ENCODE results near the gene HAVCR2. TPM values are rescaled to one million over a fixed set of nuclear protein-coding genes. Genes with fewer than 3 reads are reported as not detected.
A peak's percentile ranks its signal among the peaks of the same experiment; 100 is the strongest.

HAVCR2 gene
- total and polyA plus RNA-seq, 10 of the 15 experiments (the other 5 are each of a cell fraction or from before 2014, with no cell fraction given): 5.2 to 7.5 (median 6.9) TPM

DNA sequence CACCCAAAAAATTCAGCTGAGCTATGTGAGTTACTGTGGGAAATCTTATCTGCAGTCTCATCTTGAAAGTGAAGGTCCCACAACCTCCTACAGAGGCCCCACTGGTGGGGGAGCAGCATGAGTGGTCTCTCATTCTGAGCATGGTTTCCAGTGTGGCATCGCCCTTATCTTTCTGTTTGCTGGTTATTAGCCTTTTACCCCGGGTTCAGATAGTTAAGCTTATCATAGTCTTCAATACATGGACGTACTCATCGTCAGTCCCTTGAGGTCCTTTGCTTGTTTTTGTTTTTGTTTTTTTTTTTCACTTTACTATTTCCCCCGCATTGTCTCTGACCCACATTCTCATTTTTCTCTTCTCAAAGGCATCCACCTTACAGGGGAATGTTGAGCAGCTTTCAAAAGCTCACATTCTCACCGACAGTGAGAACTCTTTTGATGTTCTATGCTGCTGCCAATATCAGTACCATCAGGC lies 7.7 kb upstream of the HAVCR2 start (continued):
- TF ChIP-seq RB1 (IDR thresholded peaks at IDR 0.05; ENCODE audit: borderline replicate concordance) (0 out of 2 replicates have a peak, but pooled peaks have one; percentile 23), IRF3 (IDR thresholded peaks at IDR 0.05) (no peak), EP300 (IDR thresholded peaks at IDR 0.05; ENCODE audit: borderline replicate concordance in 1 of 2, control insufficient read depth in 1 of 2, low read depth in 2 of 2, low read length in 2 of 2) (no peak), EZH2 (IDR thresholded peaks at IDR 0.05; ENCODE audit: borderline replicate concordance, control insufficient read depth, low read depth, low read length) (no peak), RELB (IDR thresholded peaks at IDR 0.05; ENCODE audit: low read depth) (peak; percentile 43; the same call in 1 of the 2 replicates), NFYA (IDR thresholded peaks at IDR 0.05; ENCODE audit: borderline replicate concordance, low read depth, low read length) (no peak), NBN (IDR thresholded peaks at IDR 0.05) (peak; percentile 86), ETV6 (conservative IDR thresholded peaks at IDR 0.05 in 1 of 2, IDR thresholded peaks at IDR 0.05 in 1 of 2; ENCODE audit: borderline replicate concordance in 1 of 2, low read depth in 1 of 2) (peak in 1 of 2 experiments; percentile 29; a peak in 1 of 4 replicates), ZNF384 (IDR thresholded peaks at IDR 0.05; ENCODE audit: borderline replicate concordance, low read depth, low read length) (no peak), IKZF1 (conservative IDR thresholded peaks at IDR 0.05) (0 out of 2 replicates have a peak, but pooled peaks have one; percentile 30), EED (IDR thresholded peaks at IDR 0.05; ENCODE audit: low read depth) (peak; percentile 87), ELK1 (IDR thresholded peaks at IDR 0.05; ENCODE audit: low read depth, low read length) (no peak), BACH1 (IDR thresholded peaks at IDR 0.05; ENCODE audit: borderline replicate concordance) (no peak), IRF4 (IDR thresholded peaks at IDR 0.05; ENCODE audit: low read depth, low read length) (peak; percentile 92), RFX5 (IDR thresholded peaks at IDR 0.05; ENCODE audit: low read depth, low read length) (no peak), ZSCAN29 (IDR thresholded peaks at IDR 0.05) (no peak), MXI1 (IDR thresholded peaks at IDR 0.05; ENCODE audit: low read depth, low read length) (no peak), KDM1A (IDR thresholded peaks at IDR 0.05; ENCODE audit: borderline replicate concordance) (no peak), TARDBP (IDR thresholded peaks at IDR 0.05; ENCODE audit: borderline replicate concordance) (no peak), POLR2A (IDR thresholded peaks at IDR 0.05; ENCODE audit: low read depth, low read length) (no peak)
- TF ChIP-seq, protein P1, sequence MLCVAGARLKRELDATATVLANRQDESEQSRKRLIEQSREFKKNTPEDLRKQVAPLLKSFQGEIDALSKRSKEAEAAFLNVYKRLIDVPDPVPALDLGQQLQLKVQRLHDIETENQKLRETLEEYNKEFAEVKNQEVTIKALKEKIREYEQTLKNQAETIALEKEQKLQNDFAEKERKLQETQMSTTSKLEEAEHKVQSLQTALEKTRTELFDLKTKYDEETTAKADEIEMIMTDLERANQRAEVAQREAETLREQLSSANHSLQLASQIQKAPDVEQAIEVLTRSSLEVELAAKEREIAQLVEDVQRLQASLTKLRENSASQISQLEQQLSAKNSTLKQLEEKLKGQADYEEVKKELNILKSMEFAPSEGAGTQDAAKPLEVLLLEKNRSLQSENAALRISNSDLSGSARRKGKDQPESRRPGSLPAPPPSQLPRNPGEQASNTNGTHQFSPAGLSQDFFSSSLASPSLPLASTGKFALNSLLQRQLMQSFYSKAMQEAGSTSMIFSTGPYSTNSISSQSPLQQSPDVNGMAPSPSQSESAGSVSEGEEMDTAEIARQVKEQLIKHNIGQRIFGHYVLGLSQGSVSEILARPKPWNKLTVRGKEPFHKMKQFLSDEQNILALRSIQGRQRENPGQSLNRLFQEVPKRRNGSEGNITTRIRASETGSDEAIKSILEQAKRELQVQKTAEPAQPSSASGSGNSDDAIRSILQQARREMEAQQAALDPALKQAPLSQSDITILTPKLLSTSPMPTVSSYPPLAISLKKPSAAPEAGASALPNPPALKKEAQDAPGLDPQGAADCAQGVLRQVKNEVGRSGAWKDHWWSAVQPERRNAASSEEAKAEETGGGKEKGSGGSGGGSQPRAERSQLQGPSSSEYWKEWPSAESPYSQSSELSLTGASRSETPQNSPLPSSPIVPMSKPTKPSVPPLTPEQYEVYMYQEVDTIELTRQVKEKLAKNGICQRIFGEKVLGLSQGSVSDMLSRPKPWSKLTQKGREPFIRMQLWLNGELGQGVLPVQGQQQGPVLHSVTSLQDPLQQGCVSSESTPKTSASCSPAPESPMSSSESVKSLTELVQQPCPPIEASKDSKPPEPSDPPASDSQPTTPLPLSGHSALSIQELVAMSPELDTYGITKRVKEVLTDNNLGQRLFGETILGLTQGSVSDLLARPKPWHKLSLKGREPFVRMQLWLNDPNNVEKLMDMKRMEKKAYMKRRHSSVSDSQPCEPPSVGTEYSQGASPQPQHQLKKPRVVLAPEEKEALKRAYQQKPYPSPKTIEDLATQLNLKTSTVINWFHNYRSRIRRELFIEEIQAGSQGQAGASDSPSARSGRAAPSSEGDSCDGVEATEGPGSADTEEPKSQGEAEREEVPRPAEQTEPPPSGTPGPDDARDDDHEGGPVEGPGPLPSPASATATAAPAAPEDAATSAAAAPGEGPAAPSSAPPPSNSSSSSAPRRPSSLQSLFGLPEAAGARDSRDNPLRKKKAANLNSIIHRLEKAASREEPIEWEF (IDR thresholded peaks at IDR 0.05; ENCODE audit: insufficient replicate concordance, low read depth, low read length): no peak

Measured in GM12878 (cell line).